A549 (cell line): ENCODE data around the gene UGT1A10. TPM values are rescaled to one million over a fixed set of nuclear protein-coding genes. Genes with fewer than 3 reads are reported as not detected.
A peak's percentile ranks its signal among the peaks of the same experiment; 100 is the strongest.

ENCODE experiments used
- ATAC-seq, 2 experiments: fragments of 200-7000 bp in 1 of 2; fragments of >200 bp in 1 of 2; cut with Nextera tagmentation in 1 of 2; cut with Tn5 transposase in 1 of 2; 3 replicates each; pipeline versions ENCODE4 v1.8.0 to v1.9.1; 2018 to 2020; ENCODE audit warnings: mild to moderate bottlenecking in 1 of 2, moderate library complexity in 1 of 2
- CTCF ChIA-PET: fragments of 300-600 bp; sonication (Branson Sonifier 250); formaldehyde crosslinking; extraction: SDS; loops from one replicate; lab custom pipeline; 2021; ENCODE audit warnings: antibody characterized with exemption, inconsistent platforms; lab: Yijun Ruan, JAX
- POLR2A ChIA-PET: fragments of 350-600 bp; formaldehyde crosslinking; extraction: SDS; loops from one replicate; lab custom pipeline; 2021; ENCODE audit warnings: antibody characterized with exemption, inconsistent platforms; lab: Yijun Ruan, JAX
- DNase-seq, 2 experiments: peaks; one replicate each; pipeline versions ENCODE4 v3.0.0 to v3.0.0-alpha.2; 2011 to 2016; ENCODE audit warnings: low read depth in 1 of 2, low spot score in 1 of 2
- FAIRE-seq: peaks from 2 replicates; lab custom pipeline; 2011; peaks lifted over from hg19 to GRCh38; lab: Jason Lieb, UNC
- H3K27ac ChIP-seq, 2 experiments: fragments of >200 bp; sonication (Bioruptor Twin); formaldehyde crosslinking; 3 replicates each; pipeline ENCODE4 v1.5.1; 2016 to 2017
- H3K4me1 ChIP-seq: fragments of >200 bp; sonication (Bioruptor Twin); formaldehyde crosslinking; 3 replicates; pipeline ENCODE4 v1.6.1; 2016
- H3K4me2 ChIP-seq: fragments of >200 bp; sonication (Bioruptor Twin); formaldehyde crosslinking; 3 replicates; pipeline ENCODE4 v1.6.1; 2016
- H3K4me3 ChIP-seq: fragments of >200 bp; sonication (Bioruptor Twin); formaldehyde crosslinking; 3 replicates; pipeline ENCODE4 v1.5.1; 2016
- H3K9me3 ChIP-seq: fragments of >200 bp; sonication (Bioruptor Twin); formaldehyde crosslinking; 3 replicates; pipeline ENCODE4 v1.6.1; 2016
- ATOH8 ChIP-seq: fragments of 250-450 bp; sonication (Bioruptor Pico); IDR thresholded peaks from 2 replicates; pipeline ENCODE4 v1.5.0; 2020; ENCODE audit warnings: low read depth, mild to moderate bottlenecking, moderate library complexity
- BCL3 ChIP-seq: fragments of >200 bp; sonication (Bioruptor Twin); formaldehyde crosslinking; IDR thresholded peaks from 3 replicates; pipeline ENCODE4 v1.6.1; 2016
- E2F6 ChIP-seq: IDR thresholded peaks from 2 replicates; pipeline ENCODE4 v1.6.1; 2012; ENCODE audit warnings: low read depth, borderline replicate concordance
- EHMT2 ChIP-seq: fragments of 200-600 bp; sonication (generic); IDR thresholded peaks from 2 replicates; pipeline ENCODE4 v1.6.1; 2016; ENCODE audit warnings: antibody characterized with exemption, low read depth, mild to moderate bottlenecking, moderate library complexity
- ESRRA ChIP-seq: fragments of 150-350 bp; IDR thresholded peaks from 2 replicates; pipeline ENCODE4 v1.6.1; 2014; ENCODE audit warnings: mild to moderate bottlenecking, low read length, borderline replicate concordance
- FOSB ChIP-seq: fragments of 250-450 bp; sonication (Bioruptor Pico); IDR thresholded peaks from 2 replicates; pipeline ENCODE4 v1.5.0; 2020; ENCODE audit warnings: mild to moderate bottlenecking, moderate library complexity
- FOSL2 ChIP-seq, 2 experiments: fragments of 450-650 bp in 1 of 2; fragments of >200 bp in 1 of 2; sonication (Bioruptor Twin) in 1 of 2; formaldehyde crosslinking; IDR thresholded peaks; 2 replicates each; pipeline versions ENCODE4 v1.5.0 to v1.6.1; 2016 to 2020; ENCODE audit warnings: mild to moderate bottlenecking in 1 of 2, moderate library complexity in 1 of 2
- GATA3 ChIP-seq: IDR thresholded peaks from 2 replicates; pipeline ENCODE4 v1.6.1; 2012; ENCODE audit warnings: borderline replicate concordance
- HDAC2 ChIP-seq: fragments of 200-600 bp; sonication (generic); IDR thresholded peaks from 2 replicates; pipeline ENCODE4 v1.6.1; 2016
- HES2 ChIP-seq: fragments of >200 bp; sonication (Bioruptor Twin); formaldehyde crosslinking; IDR thresholded peaks from 2 replicates; pipeline ENCODE4 v1.6.1; 2016
- HEYL ChIP-seq: fragments of 250-450 bp; sonication (Bioruptor Pico); IDR thresholded peaks from 2 replicates; pipeline ENCODE4 v1.8.0; 2021; ENCODE audit warnings: mild to moderate bottlenecking, moderate library complexity
- HOXA7 ChIP-seq: fragments of 250-450 bp; sonication (Bioruptor Pico); IDR thresholded peaks from 2 replicates; pipeline ENCODE4 v1.5.0; 2020; ENCODE audit warnings: mild to moderate bottlenecking, moderate library complexity
- HOXB13 ChIP-seq: fragments of 250-450 bp; sonication (Bioruptor Pico); IDR thresholded peaks from 2 replicates; pipeline ENCODE4 v1.5.0; 2020; ENCODE audit warnings: low read depth, mild to moderate bottlenecking, moderate library complexity
- JUN ChIP-seq, 2 experiments: fragments of >200 bp; sonication (Bioruptor Twin); formaldehyde crosslinking; IDR thresholded peaks; 2 replicates in 1 of 2; 3 replicates in 1 of 2; pipeline ENCODE4 v1.6.1; 2016 to 2017
- JUNB ChIP-seq: fragments of >200 bp; sonication (Bioruptor Twin); formaldehyde crosslinking; IDR thresholded peaks from 2 replicates; pipeline ENCODE4 v1.6.1; 2016
- KDM1A ChIP-seq: fragments of 200-600 bp; sonication (generic); IDR thresholded peaks from 2 replicates; pipeline ENCODE4 v1.6.1; 2016; ENCODE audit warnings: low read depth, mild to moderate bottlenecking
- MAZ ChIP-seq: fragments of 150-350 bp; IDR thresholded peaks from 2 replicates; pipeline ENCODE4 v1.6.1; 2014; ENCODE audit warnings: antibody characterized with exemption, low read depth, low read length, borderline replicate concordance
- MYC ChIP-seq: IDR thresholded peaks from 2 replicates; pipeline ENCODE4 v1.6.1; 2012; ENCODE audit warnings: mild to moderate bottlenecking, inconsistent platforms, low read length, improper control_type of control experiment, borderline replicate concordance
- NR3C1 ChIP-seq: fragments of >200 bp; sonication (Bioruptor Twin); formaldehyde crosslinking; IDR thresholded peaks from 3 replicates; pipeline ENCODE4 v1.6.1; 2017
- PHF8 ChIP-seq: fragments of 200-600 bp; sonication (generic); IDR thresholded peaks from 2 replicates; pipeline ENCODE4 v1.6.1; 2016; ENCODE audit warnings: low read depth, mild to moderate bottlenecking, antibody characterized with exemption, moderate library complexity, borderline replicate concordance
- RAD21 ChIP-seq, 2 experiments: fragments of >200 bp in 1 of 2; sonication (Bioruptor Twin) in 1 of 2; formaldehyde crosslinking in 1 of 2; IDR thresholded peaks in 1 of 2; conservative IDR thresholded peaks in 1 of 2; 2 replicates in 1 of 2; 3 replicates in 1 of 2; pipeline ENCODE4 v1.6.1; 2012 to 2018; ENCODE audit warnings: inconsistent platforms in 1 of 2
- SMC3 ChIP-seq: fragments of >200 bp; sonication (Bioruptor Twin); formaldehyde crosslinking; IDR thresholded peaks from 3 replicates; pipeline ENCODE4 v1.6.1; 2018; ENCODE audit warnings: inconsistent platforms
- TFCP2L1 ChIP-seq: fragments of 250-450 bp; sonication (Bioruptor Pico); IDR thresholded peaks from 2 replicates; pipeline ENCODE4 v1.5.0; 2021; ENCODE audit warnings: mild to moderate bottlenecking
- TP53 ChIP-seq: fragments of 250-450 bp; sonication (Bioruptor Pico); IDR thresholded peaks from 2 replicates; pipeline ENCODE4 v1.5.0; 2021; ENCODE audit warnings: mild to moderate bottlenecking, moderate library complexity
- ZSCAN20 ChIP-seq: fragments of 250-450 bp; sonication (Bioruptor Pico); IDR thresholded peaks from 2 replicates; pipeline ENCODE4 v1.8.0; 2022; ENCODE audit warnings: mild to moderate bottlenecking, moderate library complexity
- WGBS: methylation state at CpG from one replicate; pipeline ENCODE4 v1.1.6; 2017; ENCODE audit errors: missing lambda C conversion rate; 5-methylcytosine and 5-hydroxymethylcytosine counted together
- polyA plus RNA-seq, 4 experiments: library from polyadenylated mRNA; depleted of rRNA in 3 of 4; stranded (reverse); fragments of >200 nt; fragmentation: RNase III in 1 of 4; extraction: RNeasy Plus Mini Kit Qiagen cat#74134 plus additional on column Dnase treatment in 1 of 4; gene quantifications; 2 replicates in 3 of 4; 3 replicates in 1 of 4; pipeline ENCODE4 v1.2.3, GENCODE V29; 2011 to 2017
- TF ChIP-seq, protein P1 (sequence below): fragments of 150-350 bp; IDR thresholded peaks from 2 replicates; pipeline ENCODE4 v1.6.1; 2014; ENCODE audit warnings: low read depth, mild to moderate bottlenecking, low read length
- TF ChIP-seq, protein P2 (sequence below): fragments of >200 bp; sonication (Bioruptor Twin); formaldehyde crosslinking; IDR thresholded peaks from 3 replicates; pipeline ENCODE4 v1.5.1; 2016

The UGT1A10 gene
- polyA plus RNA-seq, 2 of the 4 experiments (the other 2 are of a cell fraction): 0.10 TPM; not detected in 1

DNA sequence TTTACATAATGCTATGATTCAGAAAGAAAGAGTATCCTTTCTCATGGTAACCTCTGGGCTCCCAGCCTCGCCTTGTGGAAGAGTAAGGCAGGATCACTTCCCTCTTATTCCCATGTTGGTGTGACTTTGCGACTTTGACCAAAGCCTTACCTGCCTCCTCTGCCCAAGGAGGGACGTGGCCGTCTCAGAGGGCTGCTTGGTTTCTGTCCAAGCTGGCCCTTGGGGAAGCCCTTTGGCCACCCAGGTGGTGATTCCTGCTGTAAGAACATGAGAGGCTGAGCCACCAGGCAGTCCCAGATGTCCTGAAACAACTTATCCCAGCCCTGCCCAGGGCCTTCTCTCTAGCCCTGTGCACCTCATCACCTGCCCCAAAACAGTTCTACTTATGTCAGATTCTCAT lies 62.5 kb downstream of the UGT1A10 start (continued):
- TF ChIP-seq HOXA7 (CRISPR knock-in tag) (0 out of 2 replicates have a peak, but pooled peaks have one; percentile 20), PHF8 (no peak), EHMT2 (no peak), HEYL (CRISPR knock-in tag) (no peak), HES2 (no peak), TP53 (CRISPR knock-in tag) (no peak), MYC (no peak), E2F6 (no peak)
- TF ChIP-seq, protein P1, sequence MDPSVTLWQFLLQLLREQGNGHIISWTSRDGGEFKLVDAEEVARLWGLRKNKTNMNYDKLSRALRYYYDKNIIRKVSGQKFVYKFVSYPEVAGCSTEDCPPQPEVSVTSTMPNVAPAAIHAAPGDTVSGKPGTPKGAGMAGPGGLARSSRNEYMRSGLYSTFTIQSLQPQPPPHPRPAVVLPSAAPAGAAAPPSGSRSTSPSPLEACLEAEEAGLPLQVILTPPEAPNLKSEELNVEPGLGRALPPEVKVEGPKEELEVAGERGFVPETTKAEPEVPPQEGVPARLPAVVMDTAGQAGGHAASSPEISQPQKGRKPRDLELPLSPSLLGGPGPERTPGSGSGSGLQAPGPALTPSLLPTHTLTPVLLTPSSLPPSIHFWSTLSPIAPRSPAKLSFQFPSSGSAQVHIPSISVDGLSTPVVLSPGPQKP: no peak
- TF ChIP-seq, protein P2, sequence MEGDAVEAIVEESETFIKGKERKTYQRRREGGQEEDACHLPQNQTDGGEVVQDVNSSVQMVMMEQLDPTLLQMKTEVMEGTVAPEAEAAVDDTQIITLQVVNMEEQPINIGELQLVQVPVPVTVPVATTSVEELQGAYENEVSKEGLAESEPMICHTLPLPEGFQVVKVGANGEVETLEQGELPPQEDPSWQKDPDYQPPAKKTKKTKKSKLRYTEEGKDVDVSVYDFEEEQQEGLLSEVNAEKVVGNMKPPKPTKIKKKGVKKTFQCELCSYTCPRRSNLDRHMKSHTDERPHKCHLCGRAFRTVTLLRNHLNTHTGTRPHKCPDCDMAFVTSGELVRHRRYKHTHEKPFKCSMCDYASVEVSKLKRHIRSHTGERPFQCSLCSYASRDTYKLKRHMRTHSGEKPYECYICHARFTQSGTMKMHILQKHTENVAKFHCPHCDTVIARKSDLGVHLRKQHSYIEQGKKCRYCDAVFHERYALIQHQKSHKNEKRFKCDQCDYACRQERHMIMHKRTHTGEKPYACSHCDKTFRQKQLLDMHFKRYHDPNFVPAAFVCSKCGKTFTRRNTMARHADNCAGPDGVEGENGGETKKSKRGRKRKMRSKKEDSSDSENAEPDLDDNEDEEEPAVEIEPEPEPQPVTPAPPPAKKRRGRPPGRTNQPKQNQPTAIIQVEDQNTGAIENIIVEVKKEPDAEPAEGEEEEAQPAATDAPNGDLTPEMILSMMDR: no peak
- TF ChIP-seq, all 56 proteins: peak for 5

- ChIA-PET POLR2A (interaction anchor here (0.5 to 1.9 kb wide), 6 partner anchors 133 to 213 kb away, joined by 3 to 13 read pairs (median 8); partner anchors contain the start of gene USP40), CTCF (interaction anchor here (1.0 to 2.6 kb wide), 6 partner anchors 12 to 251 kb away, joined by 3 to 11 read pairs (median 4); no protein-coding TSS in a partner anchor)
- Histone ChIP-seq H3K9me3 (peaks cover 54% of the 10 kb centered on the region), H3K4me3 (no peak overlapping the region), H3K4me1 (peaks cover 34% of the 10 kb centered on the region), H3K27ac (peak overlapping the region; percentile 99 to 100), H3K4me2 (peak overlapping the region; percentile 52)
- peak; percentile 85 for ATAC-seq
- 5% methylated on average over 8 of the region's 8 CpGs for WGBS
- FAIRE-seq: no peak
- no peak for DNase-seq
- TF ChIP-seq SMC3 (no peak), RAD21 (conservative IDR thresholded peaks at IDR 0.05 in 1 of 2, IDR thresholded peaks at IDR 0.05 in 1 of 2) (no peak), HOXB13 (CRISPR knock-in tag) (peak; percentile 95), FOSL2 (IDR thresholded peaks at IDR 0.05) (no peak), FOSL2 (CRISPR knock-in tag; IDR thresholded peaks at IDR 0.05) (no peak; the same call in 1 of the 2 replicates), KDM1A (no peak), PHF8 (no peak), NR3C1 (no peak), ESRRA (no peak), JUN (IDR thresholded peaks at IDR 0.05) (no peak; a peak in 1 of 5 replicates), HDAC2 (no peak), ATOH8 (CRISPR knock-in tag) (peak; percentile 86), FOSB (CRISPR knock-in tag) (peak; percentile 32; the same call in 1 of the 2 replicates), ZSCAN20 (peak; percentile 87), MAZ (no peak), EHMT2 (no peak), GATA3 (no peak), JUNB (no peak), TFCP2L1 (CRISPR knock-in tag) (peak; percentile 9; the same call in 1 of the 2 replicates), BCL3 (no peak)
- TF ChIP-seq, protein P1: no peak
- TF ChIP-seq, protein P2: no peak
Observed at GRCh38 chr2:233699424-233700027, 63.3 kb downstream of the UGT1A10 start.
